DMS153 (cell line): ENCODE measurements around the gene MGAT4C.
"Not testable (repeated sequence)": the region's sequence is repeated elsewhere in the genome, so short reads cannot be mapped to it uniquely, and the experiment has no call there.

Source experiments
- DNase-seq: peaks from one replicate; lab custom pipeline; 2025; lab: John Stamatoyannopoulos, UW

The MGAT4C gene

DNA sequence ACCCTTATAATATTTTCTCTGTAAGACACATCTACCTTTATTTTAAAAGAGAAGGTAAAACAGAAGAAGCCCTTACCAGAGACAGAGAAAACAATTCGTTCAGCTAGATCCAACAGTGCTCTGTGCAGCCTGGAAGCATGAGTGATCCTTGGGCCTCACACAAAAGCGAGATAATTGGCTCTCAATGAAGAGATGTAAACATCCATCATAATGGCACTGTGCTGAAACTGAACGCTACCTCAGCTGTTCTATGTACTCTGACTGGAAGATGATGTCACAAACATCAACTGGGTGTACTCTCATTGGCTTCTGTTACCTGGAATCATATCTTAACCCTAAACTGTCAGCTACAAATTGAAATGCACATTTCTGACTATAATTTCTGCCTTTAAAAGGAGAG, at the start of gene MGAT4C:
Gene MGAT4C (minus strand): TSS at position 229 of the 400 bp plus-strand sequence.
- DNase-seq = peak; percentile 98

DNA sequence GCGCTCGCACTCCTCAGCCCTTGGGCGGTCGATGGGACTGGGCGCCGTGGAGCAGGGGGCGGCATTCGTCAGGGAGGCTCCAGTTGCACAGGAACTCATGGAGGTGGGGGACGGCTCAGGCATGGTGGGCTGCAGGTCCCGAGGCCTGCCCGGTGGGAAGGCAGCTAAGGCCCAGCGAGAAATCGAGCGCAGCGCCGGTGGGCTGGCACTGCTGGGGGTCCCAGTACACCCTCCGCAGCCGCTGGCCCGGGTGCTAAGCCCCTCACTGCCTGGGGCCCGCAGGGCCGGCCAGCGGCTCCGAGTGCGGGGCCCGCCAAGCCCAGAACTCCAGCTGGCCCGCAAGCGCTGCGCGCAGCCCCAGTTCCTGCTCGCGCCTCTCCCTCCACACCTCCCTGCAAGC, 40.2 kb upstream of the MGAT4C start:
- not testable (repeated sequence) for DNase-seq

DNA sequence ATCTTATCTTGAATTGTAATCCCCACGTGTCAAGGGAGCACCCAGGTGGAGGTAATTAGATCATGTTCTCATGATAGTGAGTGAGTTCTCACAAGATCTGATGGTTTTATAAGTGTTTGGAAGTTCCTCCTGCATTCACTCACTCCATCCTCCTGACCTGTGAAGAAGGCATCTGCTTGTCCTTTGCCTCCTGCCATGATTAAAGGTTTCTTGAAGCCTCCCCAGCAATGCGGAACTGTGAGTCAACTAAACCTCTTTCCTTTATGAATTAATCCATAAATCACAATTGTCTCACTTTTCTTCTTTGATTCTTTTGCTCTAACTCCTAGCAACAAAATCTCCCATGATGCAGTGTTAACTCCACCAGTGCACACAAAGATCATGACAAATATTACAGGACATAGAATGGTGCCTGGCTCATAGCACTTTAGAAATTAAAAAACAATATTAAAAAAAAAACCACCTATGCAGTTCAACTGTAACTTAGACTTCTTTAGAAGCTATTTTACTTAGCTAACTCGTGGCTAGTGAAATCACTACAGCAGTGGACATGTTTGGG, 37.6 kb upstream of the MGAT4C start:
- no peak for DNase-seq

DNA sequence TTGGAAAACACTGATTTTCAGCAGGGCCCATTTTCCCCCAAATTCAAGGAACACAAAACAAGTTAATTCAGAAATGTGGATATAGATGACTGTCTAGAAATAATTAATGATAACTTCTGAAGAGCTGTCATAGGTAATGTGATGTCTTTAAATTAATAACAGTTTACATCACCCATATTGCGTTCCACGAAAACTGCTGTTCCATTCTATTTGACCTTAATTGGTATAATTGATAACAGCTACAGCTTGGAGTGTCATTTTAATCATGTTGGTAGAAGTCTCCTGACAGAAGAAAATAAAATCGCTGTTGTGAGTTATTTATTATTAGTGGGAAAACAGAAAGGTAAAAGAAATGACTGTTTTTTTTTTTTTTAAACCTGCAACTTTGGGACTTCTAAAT, 36.3 kb upstream of the MGAT4C start:
- no peak for DNase-seq

DNA sequence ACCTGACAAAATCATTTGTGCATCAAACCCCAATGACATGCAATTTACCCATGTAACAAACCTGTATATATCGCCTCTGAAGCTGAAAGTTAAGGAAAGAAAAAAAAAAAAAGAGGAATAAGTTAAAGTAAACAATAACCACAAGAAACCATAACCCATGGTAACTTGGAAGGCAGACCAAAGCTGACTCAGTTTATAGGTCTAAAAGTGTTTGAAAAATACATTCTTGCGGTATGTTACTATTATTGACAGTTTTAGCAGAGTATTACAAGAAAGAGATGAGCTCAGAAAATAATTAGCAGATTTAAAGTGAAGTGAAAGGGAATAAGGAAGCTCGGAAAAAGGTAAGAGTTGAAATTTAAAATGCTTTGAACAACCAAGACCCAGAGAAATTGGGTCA, 34.4 kb upstream of the MGAT4C start:
- DNase-seq = no peak

DNA sequence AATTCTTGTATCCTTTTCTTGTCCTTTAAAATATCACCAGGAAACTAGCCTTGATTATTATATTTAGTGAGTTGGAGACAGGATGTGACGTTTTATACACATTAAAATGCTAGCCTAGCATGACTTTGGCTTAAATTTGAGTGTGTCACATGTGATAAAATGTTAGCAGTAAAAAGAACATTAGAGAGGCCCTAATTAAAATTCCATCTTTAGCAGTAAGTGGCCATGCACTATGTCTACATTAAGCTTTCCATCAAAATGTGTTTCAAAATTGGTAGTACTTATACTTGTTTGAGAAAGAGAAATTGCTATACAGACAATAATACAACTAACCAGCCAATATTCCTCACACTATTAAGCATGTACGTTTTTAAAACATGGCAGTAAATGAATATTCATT, 29.9 kb upstream of the MGAT4C start:
- DNase-seq = no peak

DNA sequence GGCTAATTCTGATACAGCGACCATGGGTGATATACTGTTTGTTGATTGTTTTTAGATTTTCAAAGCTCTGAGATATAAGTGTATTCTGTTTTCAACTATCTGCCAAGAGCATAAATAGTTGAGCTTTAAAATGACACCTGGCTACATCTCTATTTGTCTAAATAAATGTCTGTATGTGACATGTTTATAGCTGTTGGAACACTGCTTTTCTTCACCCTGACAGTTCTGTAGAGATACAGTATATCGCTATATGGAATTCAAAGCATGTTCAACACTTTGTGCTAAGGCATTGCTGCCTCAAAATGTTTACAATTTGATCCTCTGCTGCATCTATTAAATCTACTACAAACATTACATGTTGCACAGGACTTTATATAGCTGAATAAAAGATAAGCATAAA, 27.4 kb upstream of the MGAT4C start:
- no peak for DNase-seq

DNA sequence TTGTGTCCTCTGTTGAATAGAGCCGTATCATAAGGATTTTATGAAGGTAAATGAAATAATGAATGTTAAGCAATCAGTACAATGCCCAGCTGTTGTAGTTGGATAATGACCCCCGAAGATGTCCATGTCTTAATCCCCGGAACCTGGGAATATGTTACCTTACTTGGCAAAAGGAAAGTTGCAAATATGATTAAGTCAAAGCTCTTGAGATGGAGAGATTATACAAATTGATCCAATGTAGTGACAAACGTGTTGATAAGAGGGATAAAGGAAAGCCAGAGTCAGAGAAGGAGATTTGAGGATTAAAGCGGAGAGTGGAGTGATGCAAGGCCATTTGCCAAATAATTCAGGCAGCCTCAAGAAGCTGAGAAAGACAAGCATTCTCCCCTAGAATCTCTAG, 19.2 kb upstream of the MGAT4C start:
- DNase-seq = no peak

DNA sequence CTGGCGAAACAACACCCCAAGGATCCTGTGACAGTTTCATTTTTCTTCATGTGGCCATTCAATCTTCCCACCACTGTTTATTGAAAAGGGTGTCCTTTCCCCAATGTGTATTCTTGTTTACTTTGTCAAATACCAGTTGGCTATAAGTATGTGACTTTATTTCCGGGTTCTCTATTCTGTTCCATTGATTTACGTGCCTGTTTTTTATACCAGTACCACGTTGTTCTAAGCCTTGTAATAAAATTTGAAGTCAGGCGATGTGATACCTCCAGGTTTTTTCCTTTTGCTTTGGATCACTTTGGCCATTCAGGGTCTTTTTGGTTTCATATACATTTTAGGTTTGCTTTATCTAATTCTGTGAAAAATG, 9.1 kb upstream of the MGAT4C start:
- DNase-seq = no peak

DNA sequence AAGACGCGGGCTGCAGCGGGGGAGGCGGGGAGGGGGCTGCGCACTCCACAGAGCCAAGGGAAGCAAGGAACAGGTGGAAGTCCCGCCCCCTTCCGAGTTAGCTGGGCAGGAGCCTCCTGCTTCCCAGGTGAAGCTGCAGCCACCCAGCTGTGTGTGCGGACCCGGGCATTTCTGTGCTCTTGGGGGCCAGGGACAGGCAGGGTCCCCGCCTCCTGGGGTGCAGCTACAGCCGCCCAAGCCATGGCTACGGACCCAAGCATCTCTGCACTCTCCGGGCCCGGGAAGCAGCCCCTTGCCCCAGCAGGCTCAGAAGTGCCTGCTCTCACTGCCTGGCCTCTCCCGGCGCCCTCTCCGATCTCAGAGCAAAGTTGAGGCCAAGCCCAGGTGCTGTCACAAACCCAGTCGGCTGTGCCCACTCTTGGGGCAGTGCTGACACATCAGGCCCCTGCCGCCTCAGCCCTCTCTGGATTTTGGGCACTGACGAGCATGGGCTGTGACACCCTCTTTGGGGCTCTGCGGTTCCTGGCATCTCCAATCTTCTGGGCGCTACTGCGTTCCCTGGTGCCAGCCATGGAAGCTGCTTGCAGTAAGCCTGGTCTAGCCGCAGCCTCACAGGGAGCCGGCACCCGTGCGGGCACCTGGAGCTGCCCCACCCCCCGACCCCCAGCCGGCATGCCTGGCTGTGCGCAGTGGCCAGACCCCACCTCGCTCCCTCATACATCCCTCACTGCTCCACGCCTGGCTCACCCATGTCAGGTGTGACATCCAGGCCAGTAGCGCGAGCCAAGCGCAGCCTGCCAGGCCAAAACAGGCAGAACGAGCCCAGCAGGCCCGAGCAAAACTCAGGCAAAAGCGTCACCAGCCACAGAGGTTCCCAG, 8.5 kb upstream of the MGAT4C start:
- DNase-seq = peak; percentile 41

DNA sequence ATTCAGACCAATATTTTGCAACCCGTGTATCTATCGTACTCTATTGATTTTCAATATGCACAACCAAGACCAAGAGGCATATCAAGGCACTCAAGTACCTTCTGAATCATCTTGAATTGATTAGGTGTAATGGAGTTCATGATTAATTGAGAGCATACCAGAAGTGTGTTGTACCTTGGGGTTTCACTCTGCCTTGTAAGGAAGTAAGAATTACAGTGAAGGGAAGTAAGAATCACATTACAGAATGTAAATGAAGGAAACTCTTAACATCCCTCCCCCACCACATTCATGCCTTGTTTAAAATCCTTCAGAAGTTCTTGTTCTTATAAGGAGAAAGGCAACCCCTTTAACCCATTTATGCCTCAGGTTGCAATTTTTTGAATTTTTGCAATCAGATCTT, 5.4 kb upstream of the MGAT4C start:
- no peak for DNase-seq

DNA sequence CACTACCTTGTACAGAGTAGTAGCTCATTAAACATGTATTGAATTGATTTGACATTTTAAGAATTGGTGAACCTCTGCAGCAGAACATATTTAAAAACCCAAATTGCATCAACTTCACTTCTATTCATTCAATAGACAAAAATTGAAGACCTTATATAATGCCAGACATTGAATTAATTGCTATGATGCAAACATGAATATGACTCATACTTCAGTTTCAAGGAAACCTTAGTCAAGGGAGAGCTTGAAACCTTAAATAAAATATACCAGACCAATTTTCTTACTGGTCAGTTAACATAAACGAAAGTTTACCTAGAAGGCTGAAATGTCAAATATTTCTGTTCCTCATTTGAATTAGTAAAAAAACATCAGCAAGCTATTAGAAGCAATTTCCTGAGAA, 5.0 kb upstream of the MGAT4C start:
- no peak for DNase-seq

DNA sequence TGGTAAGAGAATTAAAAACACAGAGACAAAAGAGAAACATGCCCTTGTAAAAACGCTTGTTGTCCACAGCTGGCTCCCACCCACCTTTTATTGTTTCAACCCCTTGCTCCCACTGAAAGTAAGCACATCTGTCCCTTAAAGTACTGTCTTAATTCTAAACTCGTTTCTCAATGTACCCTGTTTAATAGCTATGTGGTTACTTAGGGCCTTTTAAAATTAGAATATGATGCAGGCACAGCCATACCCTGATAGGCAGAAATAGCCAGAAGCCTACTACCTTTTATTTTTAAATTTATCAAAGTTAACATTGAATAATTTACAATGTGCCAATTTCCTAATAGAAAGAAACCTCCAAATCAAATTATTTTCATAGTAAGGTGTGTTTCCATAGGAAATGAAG, 4.0 kb upstream of the MGAT4C start:
- DNase-seq = no peak

DNA sequence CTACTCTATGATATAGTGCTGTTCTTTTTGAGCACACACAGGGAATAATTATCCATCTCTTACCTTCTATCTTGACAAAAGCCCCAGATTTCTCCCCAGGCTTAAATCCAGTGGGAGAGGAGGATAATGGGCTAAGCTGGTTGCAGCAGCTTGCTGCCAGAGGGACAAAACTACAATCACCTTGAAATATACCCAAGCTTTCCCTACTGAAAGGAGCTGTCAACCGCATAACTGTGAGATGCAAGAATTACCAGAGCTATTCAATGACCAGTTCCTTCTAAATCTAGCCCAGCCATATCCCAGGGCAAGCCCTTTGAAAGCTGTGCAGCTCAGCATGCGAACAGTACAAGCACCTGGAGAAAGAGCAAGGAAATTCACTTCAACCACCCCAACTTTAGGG, 943 bp upstream of the MGAT4C start:
- DNase-seq = no peak

DNA sequence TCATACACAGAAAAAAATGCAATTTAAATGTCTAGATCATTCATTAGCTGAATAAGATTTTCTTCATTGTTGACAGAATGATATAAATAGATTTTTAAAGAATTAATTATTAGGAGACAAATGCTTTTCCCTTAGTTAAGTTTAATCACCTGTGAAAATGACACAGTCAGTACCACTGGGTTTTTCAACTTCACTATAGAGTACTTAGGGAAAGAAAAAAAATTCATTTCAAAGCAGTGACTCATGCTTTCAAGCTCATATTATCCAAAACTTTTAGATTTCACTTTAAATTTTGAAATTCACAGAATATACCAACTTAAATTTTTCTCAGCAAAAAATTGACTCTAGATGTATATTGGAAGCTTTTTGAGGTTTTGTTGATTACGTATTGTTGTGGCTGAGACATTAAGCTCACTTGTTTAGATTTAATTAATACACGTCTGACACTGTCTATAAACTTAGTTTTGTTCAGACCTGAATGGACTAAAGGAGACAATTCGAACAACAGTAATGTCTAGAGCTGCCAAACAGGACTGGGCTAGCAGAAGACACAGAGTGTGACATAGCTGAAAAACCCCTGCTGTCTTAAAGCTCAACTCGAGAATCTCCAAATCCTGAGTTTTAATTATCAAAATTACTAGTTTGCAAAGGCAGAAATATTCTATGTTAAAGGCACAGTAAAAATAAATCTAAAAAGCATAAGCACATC, 1.6 kb downstream of the MGAT4C start:
- no peak for DNase-seq

DNA sequence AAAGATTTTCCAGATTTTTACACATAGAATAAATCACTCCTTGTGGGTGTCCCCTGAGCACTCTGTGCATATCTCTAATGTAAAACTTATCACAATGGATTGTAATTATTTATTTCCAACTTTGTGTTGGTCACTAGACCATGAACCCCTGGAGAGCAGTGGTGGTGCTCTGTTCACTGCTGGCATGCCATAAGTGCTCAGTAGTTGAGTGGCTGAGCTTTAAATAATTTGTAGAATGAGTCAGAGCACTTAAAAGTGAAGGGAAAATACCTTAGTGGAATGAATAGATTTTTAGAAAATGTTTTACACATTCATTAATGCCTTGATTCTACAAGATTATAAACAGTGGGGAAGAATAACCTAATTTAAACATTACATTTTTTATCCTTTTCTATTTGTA, 6.3 kb downstream of the MGAT4C start:
- no peak for DNase-seq

DNA sequence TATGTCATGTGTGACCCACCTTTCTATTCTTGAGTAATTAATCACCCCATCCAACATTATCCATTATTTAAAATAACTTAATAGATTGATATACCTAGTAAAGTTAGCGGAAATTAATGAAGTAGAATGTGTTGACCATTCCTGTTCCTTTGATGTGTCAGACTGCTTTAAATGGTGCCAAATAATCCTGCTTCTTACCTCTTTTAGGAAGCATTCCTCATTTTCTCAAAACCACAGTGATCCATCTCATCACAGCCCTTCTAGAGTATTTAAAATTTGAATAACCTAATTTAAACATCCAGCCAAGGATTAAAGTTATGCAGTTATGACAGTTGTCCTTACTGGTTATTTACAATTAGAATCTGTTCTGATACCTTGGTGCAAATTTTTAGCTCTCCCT, 6.9 kb downstream of the MGAT4C start:
- no peak for DNase-seq

DNA sequence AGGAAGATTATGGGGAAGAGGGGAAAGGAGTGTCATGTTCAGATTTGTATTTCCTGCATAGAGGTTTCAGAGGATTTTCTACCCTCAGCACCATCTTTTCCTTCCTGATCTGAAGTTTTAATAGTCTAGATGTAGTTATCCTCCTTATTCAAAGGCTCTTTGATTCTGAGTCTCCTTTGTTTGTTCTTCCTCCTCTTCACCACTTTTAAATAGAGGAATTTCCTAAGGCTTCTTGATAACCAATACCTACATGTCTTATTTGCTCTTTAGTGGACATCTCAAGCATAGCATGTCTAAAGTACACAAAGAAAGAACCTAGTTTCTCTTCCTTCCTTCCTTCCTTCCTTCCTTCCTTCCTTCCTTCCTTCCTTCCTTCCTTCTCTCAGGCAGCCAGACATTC, 8.3 kb downstream of the MGAT4C start:
- DNase-seq = no peak

DNA sequence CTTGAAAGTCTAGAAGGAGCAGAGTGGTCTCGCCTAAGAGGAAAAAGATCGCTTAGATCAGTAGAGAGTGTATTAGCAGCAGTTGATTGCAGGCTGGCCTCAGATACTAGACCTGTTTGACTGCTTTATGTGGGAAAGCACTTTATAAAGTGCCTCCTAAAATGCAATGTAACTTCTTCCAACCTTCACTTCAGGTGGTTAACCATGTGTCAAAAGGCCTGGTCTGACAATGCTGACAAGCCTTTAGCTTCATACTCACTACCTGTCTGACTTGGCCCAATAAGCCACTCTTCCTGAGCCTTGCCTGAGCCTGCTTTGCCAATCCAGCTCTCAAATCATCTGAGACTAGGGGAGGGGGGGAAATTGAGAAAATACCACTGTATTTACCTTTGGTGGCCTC, 14.6 kb downstream of the MGAT4C start:
- DNase-seq = no peak

DNA sequence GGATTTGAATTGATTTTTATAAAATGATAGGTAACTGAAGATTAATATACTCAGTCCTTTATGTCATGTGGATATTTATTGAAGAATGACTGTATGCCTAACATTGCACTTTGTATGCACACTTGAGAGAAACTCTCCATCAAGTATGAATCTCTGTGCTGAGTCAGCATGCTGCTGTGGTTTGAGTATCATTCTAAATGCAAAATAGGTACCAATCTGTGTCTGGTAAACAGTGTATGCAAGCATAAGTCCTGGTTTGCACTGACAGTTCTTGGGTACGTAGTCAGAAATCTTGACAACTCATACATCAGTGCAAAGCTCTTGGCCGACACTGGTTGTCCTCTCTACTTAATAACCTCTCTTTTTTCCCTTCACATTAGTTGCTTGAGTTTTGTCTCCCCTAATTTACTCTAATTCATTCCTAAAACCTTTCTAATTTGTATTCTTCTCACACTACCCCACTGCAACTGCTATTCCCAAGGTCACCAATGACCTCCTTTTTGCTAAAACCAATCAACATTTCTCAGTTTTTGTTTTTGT, 21.8 kb downstream of the MGAT4C start:
- no peak for DNase-seq

DNA sequence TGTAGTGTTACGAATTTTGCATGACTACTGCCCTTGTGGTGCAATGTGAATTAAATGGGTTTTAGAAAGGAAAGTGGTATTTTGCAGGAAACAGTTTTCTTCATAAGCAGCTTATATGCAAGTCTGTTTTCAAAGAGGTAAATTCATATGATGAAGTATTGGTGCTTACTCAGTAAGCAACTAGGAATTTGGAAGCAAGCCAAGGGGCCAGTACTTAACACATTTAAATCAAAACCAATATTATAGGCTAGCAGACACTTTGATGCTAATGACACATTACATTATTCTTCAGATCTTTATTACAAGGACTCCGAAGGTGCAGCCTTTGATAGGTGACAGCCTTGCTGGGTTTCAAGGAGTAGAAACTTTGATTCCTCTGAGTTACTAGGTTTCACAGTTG, 23.1 kb downstream of the MGAT4C start:
- peak; percentile 22 for DNase-seq

DNA sequence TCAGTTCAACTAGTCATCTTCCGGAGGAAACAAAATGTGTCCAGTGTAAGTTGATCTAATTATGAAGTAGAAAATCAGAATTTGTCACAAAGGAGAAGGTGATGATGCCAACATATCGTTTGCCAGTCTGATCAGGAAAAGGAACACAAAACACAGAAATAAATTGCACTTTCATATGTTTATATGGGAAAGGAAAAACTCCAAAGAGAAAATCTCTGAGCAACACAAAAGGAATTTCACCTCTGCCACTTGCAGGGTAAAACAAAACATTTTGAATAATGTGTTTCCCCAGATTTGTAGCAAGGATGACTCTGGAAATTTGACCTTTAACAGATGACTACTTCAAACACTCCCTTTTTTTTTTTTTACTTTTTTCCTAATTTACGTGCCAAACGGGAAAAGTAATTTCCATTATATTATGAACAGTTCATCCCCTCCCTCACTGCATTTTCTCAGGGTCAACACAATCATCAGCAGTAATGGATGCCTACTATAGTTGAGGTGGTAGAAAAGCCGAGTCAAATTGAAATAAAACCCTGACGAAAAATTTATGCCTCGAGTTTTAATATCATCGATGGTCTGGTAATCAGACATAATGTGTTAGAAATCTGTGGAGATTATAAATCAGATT, 25.6 kb downstream of the MGAT4C start:
- DNase-seq = no peak

DNA sequence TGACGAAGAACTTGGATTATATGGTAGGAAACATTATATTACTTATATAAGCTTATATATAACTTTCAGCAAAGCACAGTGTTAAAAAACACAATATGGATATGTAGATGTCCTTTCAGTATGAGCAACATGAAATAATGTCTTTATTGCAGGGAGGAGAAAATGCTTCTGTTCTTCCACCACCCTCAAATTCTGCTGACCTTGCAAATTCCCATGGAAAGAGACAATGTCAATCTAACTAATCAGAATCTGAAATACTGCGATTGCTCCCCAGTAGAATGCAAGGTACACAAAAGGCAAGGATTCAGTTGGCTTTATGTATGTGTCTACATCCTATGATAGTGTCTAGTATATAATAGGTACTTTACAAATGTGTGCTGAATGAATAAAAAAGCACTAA, 26.4 kb downstream of the MGAT4C start:
- DNase-seq = no peak
